Endothelial cell of umbilical vein (primary cell): Measurements from ENCODE around the gene DEK. TPM values are rescaled to one million over a fixed set of nuclear protein-coding genes. Genes with fewer than 3 reads are reported as not detected.

Experiments used
- BruUV-seq: library from RNA; stranded (reverse); fragments of 400-500 nt; replicated peaks from 2 replicates; lab custom pipeline; 2021; lab: Mats Ljungman, UMichigan
- CTCF ChIA-PET: fragments of 300-600, 350-600 bp; sonication (Branson Sonifier 250); formaldehyde crosslinking; loops from one replicate; lab custom pipeline; 2021; ENCODE audit warnings: antibody characterized with exemption, inconsistent platforms; lab: Charles Lee
- POLR2A ChIA-PET: fragments of 300-600, 350-600 bp; sonication (Branson Sonifier 250); formaldehyde crosslinking; loops from one replicate; lab custom pipeline; 2021; ENCODE audit warnings: antibody characterized with exemption, inconsistent platforms; lab: Charles Lee
- DNase-seq: peaks from one replicate; pipeline ENCODE4 v3.0.0-alpha.2; 2011; ENCODE audit warnings: low read depth, low spot score
- FAIRE-seq: peaks from 2 replicates; lab custom pipeline; 2011; peaks lifted over from hg19 to GRCh38; lab: Jason Lieb, UNC
- H2AFZ ChIP-seq: 2 replicates; pipeline ENCODE4 v1.6.0; 2012; ENCODE audit warnings: low read depth, low read length, control low read depth, inconsistent platforms
- H3K27ac ChIP-seq: 2 replicates; pipeline ENCODE4 v1.5.1; 2011; ENCODE audit warnings: low read depth, mild to moderate bottlenecking, control low read depth, low read length, moderate library complexity; ENCODE audit not compliant: insufficient read depth
- H3K27me3 ChIP-seq, 2 experiments: 2 replicates each; pipeline versions ENCODE4 v1.6.0 to v1.6.1; 2011; ENCODE audit warnings: low read length in 2 of 2, mixed read lengths in 1 of 2; ENCODE audit not compliant: control insufficient read depth in 2 of 2, insufficient read depth in 2 of 2
- H3K36me3 ChIP-seq, 2 experiments: 2 replicates in 1 of 2; 3 replicates in 1 of 2; pipeline ENCODE4 v1.5.1; 2011; ENCODE audit warnings: low read length in 2 of 2, mild to moderate bottlenecking in 1 of 2, moderate library complexity in 1 of 2; ENCODE audit not compliant: control insufficient read depth in 2 of 2, insufficient read depth in 2 of 2; ENCODE audit errors: extremely low read depth in 1 of 2
- H3K4me1 ChIP-seq: 3 replicates; pipeline ENCODE4 v1.5.1; 2011; ENCODE audit warnings: mild to moderate bottlenecking, low read length; ENCODE audit not compliant: control insufficient read depth, insufficient read depth; ENCODE audit errors: extremely low read depth
- H3K4me2 ChIP-seq: 2 replicates; pipeline ENCODE4 v1.6.1; 2011; ENCODE audit warnings: low read length, control low read depth, mixed read lengths; ENCODE audit not compliant: insufficient read depth
- H3K4me3 ChIP-seq, 3 experiments: fragments of 200-600 bp in 1 of 3; sonication (generic), shearing (Covaris generic) in 1 of 3; replicated peaks in 1 of 3; 2 replicates each; pipeline ENCODE4 v1.5.1; 2011 to 2016; ENCODE audit warnings: control low read depth in 3 of 3, low read length in 3 of 3, mild to moderate bottlenecking in 2 of 3, inconsistent platforms in 1 of 3, low read depth in 1 of 3, moderate library complexity in 1 of 3; ENCODE audit not compliant: insufficient read depth in 1 of 3
- H3K79me2 ChIP-seq: 2 replicates; pipeline ENCODE4 v1.6.0; 2012; ENCODE audit warnings: low read length, inconsistent platforms; ENCODE audit not compliant: control insufficient read depth, insufficient read depth
- H3K9ac ChIP-seq: replicated peaks from 2 replicates; pipeline ENCODE3; 2011; ENCODE audit warnings: low read length, control low read depth; ENCODE audit not compliant: insufficient read depth; ENCODE audit errors: extremely low read depth
- H3K9me1 ChIP-seq: replicated peaks from 3 replicates; pipeline ENCODE4 v1.6.0; 2011; ENCODE audit warnings: mild to moderate bottlenecking, low read length; ENCODE audit not compliant: control insufficient read depth, insufficient read depth; ENCODE audit errors: extremely low read depth
- H3K9me3 ChIP-seq: replicated peaks from 2 replicates; pipeline ENCODE4 v1.5.1; 2012; ENCODE audit warnings: low read length, inconsistent platforms; ENCODE audit not compliant: control insufficient read depth, insufficient read depth
- H4K20me1 ChIP-seq: replicated peaks from 2 replicates; pipeline ENCODE3; 2011; ENCODE audit warnings: mild to moderate bottlenecking, low read length; ENCODE audit not compliant: control insufficient read depth, insufficient read depth; ENCODE audit errors: extremely low read depth
- FOS ChIP-seq: IDR thresholded peaks from 2 replicates; pipeline ENCODE4 v1.6.1; 2011; ENCODE audit warnings: mild to moderate bottlenecking, low read length, moderate library complexity, borderline replicate concordance; ENCODE audit not compliant: insufficient read depth
- MYC ChIP-seq: IDR thresholded peaks from one replicate; pipeline ENCODE4 v1.6.1; 2011; ENCODE audit warnings: mild to moderate bottlenecking, low read depth, low read length
- POLR2AphosphoS5 ChIP-seq: IDR thresholded peaks from 2 replicates; pipeline ENCODE4 v1.6.1; 2012; ENCODE audit warnings: low read depth, mild to moderate bottlenecking, control low read depth, low read length, moderate library complexity; ENCODE audit not compliant: insufficient read depth
- dilution Hi-C: fragments of 300-500 bp; cut with MboI; formaldehyde crosslinking; loops from one replicate; pipeline ENCODE4 v1.15.0; 2019; ENCODE audit warnings: low sequenced_read_pairs; ENCODE audit not compliant: extremely low pct_ligation_motif_present
- intact Hi-C: fragments of 100-400 bp; cut with micrococcal nuclease; formaldehyde crosslinking; loops from one replicate; pipeline ENCODE4 v1.10.0; 2022
- polyA plus RNA-seq, 4 experiments: library from polyadenylated mRNA; depleted of rRNA in 3 of 4; stranded (reverse) in 3 of 4; unstranded in 1 of 4; fragments of >200 nt; gene quantifications; 2 replicates each; pipeline versions ENCODE4 v1.2.1 to v1.2.3, GENCODE V29; 2011 to 2012; ENCODE audit warnings: missing spikeins in 1 of 4
- total RNA-seq: library from RNA; stranded (reverse); gene quantifications from 2 replicates; pipeline ENCODE4 v1.2.3, GENCODE V29; 2021
- TF ChIP-seq, protein P1 (sequence below), 2 donors: IDR thresholded peaks; 1 replicate in 1 of 2; 2 replicates in 1 of 2; pipeline ENCODE4 v1.5.1; 2011; ENCODE audit warnings: low read length in 2 of 2, mild to moderate bottlenecking in 2 of 2, moderate library complexity in 2 of 2, control low read depth in 1 of 2, inconsistent platforms in 1 of 2, low read depth in 1 of 2; ENCODE audit not compliant: insufficient read depth in 1 of 2; ENCODE audit errors: extremely low read depth in 1 of 2
- TF ChIP-seq, protein P2 (sequence below): IDR thresholded peaks from 2 replicates; pipeline ENCODE4 v1.6.1; 2011; ENCODE audit not compliant: insufficient read depth, insufficient read length

DEK gene
- total and polyA plus RNA-seq, 2 donors (not counting 3 experiments of a cell fraction or from before 2014, with no cell fraction given) = 19.0 to 120 TPM

DNA sequence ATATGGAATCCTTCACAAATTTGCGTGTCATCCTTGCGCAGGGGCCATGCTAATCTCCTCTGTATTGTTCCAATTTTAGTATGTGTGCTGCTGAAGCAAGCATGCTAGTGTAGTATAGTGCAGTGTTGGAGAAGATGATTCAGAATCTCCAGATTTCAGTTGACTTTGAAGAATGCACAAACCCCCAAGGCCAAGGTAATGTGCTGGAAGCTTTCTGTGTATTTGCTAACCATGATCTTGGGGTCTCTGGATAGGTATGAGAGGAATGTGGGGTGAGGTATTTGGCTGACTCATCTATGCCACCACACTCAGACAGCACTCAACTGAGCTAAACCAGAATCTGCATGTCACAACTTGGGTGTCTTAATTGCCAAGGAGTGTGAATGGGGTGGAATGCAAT, 42.6 kb upstream of the DEK start:
- Histone ChIP-seq H3K9me1 (no peaks in the 10 kb centered on the region), H3K9ac (no peak overlapping the region), H3K27me3 (peaks cover 0 to 4% of the 10 kb centered on the region in 2 experiments), H3K36me3 (no peaks in the 10 kb centered on the region), H3K79me2 (no peaks in the 10 kb centered on the region), H3K4me2 (no peak overlapping the region), H2AFZ (no peak overlapping the region), H3K27ac (no peak overlapping the region), H3K9me3 (no peaks in the 10 kb centered on the region), H3K4me3 (no peak overlapping the region), H4K20me1 (no peaks in the 10 kb centered on the region), H3K4me1 (no peaks in the 10 kb centered on the region)
- dilution Hi-C loops (no loop called here), intact Hi-C loops (no loop called here)
- CTCF ChIA-PET = interaction anchor here (0.7 to 1.6 kb wide), 2 partner anchors 7 to 23 kb away, joined by 3 to 6 read pairs; no protein-coding TSS in a partner anchor
- DNase-seq = no peak
- no peak for FAIRE-seq
- no peak for TF ChIP-seq POLR2AphosphoS5
- TF ChIP-seq, protein P1, sequence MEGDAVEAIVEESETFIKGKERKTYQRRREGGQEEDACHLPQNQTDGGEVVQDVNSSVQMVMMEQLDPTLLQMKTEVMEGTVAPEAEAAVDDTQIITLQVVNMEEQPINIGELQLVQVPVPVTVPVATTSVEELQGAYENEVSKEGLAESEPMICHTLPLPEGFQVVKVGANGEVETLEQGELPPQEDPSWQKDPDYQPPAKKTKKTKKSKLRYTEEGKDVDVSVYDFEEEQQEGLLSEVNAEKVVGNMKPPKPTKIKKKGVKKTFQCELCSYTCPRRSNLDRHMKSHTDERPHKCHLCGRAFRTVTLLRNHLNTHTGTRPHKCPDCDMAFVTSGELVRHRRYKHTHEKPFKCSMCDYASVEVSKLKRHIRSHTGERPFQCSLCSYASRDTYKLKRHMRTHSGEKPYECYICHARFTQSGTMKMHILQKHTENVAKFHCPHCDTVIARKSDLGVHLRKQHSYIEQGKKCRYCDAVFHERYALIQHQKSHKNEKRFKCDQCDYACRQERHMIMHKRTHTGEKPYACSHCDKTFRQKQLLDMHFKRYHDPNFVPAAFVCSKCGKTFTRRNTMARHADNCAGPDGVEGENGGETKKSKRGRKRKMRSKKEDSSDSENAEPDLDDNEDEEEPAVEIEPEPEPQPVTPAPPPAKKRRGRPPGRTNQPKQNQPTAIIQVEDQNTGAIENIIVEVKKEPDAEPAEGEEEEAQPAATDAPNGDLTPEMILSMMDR (IDR thresholded peaks at IDR 0.05; ENCODE audit: extremely low read depth in 1 of 2, insufficient read depth in 1 of 2, low read depth in 1 of 2, low read length in 2 of 2) = no peak
- TF ChIP-seq, protein P2, sequence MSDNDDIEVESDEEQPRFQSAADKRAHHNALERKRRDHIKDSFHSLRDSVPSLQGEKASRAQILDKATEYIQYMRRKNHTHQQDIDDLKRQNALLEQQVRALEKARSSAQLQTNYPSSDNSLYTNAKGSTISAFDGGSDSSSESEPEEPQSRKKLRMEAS = no peak
- TF ChIP-seq FOS = no peak
- TF ChIP-seq MYC = no peak
- BruUV-seq = no TSS peak
- POLR2A ChIA-PET = no interaction called here
